HG02884 (cell line): ENCODE measurements around the gene ZNF75A.
"Not testable (repeated sequence)": the region's sequence is repeated elsewhere in the genome, so short reads cannot be mapped to it uniquely, and the experiment has no call there.

Source experiments
- ATAC-seq: cut with Tn5 transposase; IDR thresholded peaks from one replicate; pipeline ENCODE4 v1.9.1; 2021; ENCODE audit warnings: mild to moderate bottlenecking, moderate library complexity; ENCODE audit not compliant: unreplicated experiment

The ZNF75A gene

DNA sequence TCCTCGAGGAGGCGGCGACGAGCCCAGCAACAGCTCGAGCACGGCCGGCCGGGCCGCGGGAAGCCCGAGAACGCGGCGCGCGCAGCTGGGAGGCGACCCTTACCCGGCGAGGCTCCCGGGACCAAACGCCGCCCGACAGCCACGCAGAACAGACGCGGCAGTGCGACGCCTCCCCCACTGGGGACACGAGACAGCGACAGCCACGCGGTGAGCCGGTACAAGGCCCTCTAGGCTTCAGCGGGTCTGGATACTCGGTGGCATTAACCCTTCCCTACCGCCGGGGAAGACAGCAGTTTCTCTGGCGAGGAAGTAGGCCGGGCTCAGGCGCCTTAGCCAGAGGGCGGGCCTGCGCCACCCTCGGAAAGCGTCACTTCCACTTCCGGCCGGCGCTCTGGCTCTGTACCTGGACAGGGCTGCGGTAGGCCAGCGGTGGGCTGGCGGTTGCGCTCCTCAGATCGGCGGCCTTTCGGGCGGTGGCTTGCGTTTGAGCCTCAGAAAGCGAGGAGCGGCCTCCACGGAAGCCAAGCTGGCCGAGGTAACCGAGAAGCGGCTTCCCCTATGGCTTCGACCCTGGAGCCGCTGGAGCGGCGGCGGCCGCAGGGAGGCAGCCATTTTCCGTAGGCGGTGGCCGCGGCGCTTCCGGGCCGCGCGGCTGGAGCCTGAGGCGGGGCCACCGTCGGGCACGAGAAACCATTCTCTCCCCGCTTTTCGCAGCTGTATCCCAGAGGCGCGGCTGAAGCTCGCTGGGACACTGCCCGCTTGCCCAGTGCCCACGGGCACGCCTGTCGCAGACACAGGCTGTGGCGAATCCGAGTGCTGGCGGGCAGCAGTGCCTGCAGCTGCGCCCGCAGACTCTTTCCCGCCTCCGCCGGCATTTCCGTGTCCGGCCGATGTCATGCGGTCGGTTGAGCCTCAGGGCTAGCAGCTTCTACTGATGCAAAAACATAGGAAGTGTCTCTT is at the start of gene ZNF75A, which contains the start of gene TIGD7:
ZNF75A (plus strand) TSS at position 389 of the 960 bp plus-strand sequence. CDS start 2,932 bp downstream, outside the sequence.
TIGD7 (minus strand) TSS at position 322 of the 960 bp plus-strand sequence. CDS start 4,816 bp downstream, outside the sequence.
- peak; percentile 86 for ATAC-seq

DNA sequence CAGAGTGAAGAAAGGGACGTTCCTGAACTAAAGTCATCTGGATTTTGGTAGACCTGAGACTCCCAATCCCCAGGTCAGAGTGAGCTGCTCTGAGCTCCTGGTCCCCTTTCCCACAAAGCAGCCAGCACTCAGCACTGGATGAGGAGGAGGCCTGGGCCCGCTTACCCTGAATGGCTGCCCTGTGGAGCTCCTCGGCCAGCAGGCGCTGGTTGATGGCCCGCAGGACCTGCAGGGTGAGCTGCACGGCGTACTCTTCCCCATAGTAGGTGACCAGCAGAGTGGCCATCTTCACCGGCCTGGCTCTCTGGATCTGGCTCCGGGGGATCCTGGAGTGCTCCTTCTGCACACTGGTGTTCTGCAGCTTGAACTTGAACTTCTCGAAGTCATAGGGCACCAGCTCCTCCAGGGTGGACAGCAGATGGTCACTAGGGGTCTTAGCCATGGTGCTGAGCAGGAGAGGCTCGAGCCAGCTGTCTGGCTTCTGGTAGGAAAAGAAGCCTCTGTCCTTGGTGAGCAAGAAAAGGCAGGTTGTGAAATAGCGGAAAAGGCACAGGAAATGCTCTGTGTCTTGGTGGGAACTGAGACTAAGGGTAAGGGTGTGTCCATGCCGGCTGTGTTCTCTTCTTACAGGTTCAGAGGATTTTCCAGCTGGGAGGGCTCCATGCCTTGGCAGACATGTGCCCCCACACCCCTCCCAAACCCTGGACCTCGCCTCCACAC is 49.0 kb upstream of the ZNF75A start, which contains the start of gene MEFV:
MEFV (minus strand) TSS at position 488 of the 720 bp plus-strand sequence; CDS start at position 442, 46 bp downstream.
- no peak for ATAC-seq

DNA sequence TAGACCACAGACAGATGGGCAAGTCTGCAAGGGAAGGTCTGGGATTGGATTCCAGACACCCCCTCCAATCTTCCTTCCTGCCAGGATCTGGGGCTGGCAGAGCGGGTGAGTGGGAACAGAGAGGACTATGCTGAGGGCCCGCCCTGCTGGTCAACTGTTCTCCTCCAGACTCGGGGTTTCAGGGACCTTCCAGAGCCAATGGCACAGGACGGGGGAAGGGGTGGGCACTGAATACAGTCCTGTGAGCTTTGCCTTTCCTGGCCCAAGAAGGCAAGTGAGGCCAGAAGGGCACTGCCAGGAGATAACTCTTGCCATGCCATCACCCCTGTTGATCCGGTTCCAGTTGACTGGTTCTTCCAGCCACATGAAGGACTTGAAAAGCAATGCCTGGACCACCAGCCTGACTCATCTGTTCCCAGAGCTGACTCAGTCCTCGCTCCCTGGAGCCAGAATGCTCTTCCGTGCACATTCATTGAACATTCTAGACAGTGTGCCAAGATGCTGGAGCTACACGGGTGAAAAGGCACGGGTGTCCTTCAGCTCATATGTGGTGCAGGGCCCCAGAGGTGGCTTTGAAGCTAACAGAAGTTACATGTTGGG is 48.3 kb upstream of the ZNF75A start:
- ATAC-seq: no peak

DNA sequence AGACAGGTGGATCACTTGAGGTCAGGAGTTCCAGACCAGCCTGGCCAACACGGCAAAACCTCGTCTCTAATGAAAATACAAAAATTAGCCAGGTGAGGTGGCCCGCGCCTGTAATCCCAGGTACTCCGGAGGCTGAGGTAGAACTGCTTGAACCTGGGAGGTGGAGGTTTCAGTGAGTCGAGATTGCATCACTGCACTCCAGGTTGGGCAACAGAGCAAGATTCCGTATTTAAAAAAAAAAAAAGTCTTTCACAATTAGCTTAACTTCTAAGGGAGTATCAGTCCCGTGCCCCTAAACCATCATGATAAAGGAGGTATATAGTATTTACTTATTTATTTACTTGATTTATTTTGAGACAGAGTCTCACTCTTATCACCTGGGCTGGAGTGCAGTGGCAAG is 45.5 kb upstream of the ZNF75A start:
- ATAC-seq: no peak

DNA sequence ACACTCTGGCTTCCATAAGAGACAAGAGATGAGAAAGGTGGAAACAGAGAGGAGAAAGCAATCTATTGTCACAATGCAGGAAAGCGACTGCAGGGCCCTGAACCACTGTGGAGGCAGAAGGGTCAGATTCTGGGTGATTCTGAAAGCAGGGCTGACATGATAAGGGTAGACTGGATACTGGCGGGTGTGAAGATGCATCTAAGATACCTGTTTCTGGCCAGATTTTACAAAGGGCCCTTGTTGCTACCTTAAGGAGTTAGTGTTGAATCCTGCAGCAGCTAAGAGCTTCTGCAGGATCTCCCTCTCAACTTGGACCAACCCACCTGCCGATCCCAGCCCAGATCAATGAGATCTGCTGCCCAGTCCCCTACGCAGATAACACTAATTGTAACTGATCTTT is 42.8 kb upstream of the ZNF75A start:
- ATAC-seq: no peak

DNA sequence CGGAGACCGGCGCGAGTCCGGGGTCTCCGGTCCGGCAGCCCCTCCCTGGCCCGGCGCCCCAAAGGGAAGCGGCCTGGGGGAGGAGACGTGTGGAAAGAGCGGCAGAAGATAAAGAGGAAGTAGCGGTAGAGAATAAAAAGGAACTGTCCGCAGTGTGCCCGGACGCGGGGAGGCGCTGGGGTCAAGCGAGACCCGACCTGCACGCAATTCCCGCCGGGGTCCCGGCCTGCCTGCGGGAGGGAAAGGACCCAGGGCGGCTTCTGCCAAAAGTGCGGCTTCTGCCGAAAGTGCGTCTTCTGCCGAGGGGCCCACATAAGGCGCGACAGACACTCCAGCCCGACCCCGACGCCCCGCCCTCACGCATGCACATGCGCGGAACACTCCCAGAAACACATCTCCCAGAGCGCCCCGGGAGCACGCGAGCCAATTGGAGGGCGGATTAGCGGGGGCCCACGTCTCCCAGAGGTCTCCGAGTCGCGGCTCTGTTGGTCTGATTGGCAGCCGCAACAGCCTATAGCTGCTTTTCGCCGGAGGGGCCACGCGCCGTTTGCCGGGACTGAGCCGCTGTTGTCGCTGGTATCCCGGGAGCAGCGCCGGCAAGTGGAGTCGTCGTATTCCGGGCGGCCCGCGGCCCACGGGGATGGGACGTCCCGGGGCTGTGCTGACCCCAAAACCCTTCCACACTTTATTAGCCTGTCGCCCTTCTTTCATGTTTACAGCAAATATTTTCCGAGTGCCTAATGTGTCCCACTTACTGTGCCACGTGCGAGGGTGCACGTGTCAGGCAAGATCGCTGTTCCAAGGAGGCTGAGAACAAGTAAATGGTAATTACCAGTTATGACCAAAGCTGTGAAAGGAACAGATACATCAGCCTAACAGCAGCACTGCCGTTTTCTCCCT is 40.9 kb upstream of the ZNF75A start:
- ATAC-seq: peak; percentile 77

DNA sequence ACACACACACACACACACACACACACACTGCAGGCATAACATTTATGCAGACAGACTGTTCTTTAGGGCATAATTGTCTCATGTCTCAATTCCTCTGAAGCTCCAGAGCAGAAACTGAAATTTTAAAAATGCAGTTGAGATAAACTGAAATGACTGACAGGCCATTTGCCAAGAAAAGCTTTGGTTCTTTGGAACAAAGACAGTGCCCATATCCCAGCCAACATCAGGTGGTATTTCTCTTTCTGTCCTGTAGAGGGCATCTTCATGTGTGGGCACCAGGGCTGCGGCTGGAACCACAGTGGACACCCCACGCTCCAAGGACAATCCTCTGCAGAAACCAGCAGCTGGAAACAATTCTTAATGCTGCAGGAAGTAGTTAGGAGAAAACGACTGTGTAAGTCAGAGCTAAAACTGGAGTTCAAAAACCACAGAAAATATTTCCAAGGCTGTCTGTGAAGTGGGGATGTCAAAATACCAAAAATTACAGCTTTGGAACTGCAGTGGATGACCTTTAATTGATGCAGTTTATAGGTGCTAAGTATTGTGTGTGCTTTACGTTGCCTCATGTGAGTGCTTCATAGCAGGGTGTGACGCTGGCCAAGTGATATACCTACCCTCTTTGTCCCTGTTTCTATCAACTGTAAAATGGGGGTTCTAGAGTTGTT is 38.3 kb upstream of the ZNF75A start:
- ATAC-seq: no peak

DNA sequence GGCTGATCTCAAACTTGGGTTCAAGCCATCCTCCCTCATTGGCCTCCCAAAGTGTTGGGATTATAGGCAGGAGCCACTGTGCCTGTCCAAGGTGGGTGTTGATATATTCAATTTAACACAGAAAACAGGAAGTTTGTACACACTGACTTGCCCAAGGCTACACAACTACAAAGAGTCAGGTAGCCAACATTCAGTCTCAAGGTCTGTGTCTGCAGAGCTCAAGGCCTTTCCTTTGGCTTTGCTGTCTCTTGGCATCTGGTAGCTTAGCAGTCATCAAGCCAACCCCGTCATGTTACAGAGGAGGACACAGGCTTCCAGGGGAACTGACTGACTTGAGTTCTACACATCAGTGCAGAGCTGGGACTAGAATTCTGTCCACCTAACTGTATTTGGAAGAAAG is 37.0 kb upstream of the ZNF75A start:
- ATAC-seq: no peak

DNA sequence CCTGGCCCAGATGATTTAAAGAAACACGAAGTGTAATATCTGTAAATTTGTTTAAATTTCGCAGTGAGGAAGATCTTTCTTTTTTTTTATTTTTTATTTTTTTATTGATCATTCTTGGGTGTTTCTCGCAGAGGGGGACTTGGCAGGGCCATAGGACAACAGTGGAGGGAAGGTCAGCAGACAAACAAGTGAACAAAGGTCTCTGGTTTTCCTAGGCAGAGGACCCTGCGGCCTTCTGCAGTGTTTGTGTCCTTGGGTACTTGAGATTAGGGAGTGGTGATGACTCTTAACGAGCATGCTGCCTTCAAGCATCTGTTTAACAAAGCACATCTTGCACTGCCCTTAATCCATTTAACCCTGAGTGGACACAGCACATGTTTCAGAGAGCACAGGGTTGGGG is 34.6 kb upstream of the ZNF75A start:
- not testable (repeated sequence) for ATAC-seq

DNA sequence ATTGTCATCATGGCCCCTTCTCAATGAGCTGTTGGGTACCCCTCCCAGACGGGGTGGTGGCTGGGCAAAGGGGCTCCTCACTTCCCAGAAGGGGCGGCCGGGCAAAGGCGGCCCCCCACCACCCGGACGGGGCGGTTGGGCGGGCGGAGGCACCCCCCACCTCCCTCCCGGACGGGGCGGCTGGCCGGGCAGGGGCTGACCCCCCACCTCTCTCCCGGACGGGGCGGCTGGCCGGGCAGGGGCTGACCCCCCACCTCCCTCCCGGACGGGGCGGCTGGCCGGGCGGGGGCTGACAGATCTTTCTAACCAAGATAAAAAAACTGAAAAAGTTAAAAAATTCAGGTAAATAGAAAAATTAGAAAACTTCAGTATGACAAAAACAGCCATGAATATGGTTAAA is 34.0 kb upstream of the ZNF75A start:
- not testable (repeated sequence) for ATAC-seq

DNA sequence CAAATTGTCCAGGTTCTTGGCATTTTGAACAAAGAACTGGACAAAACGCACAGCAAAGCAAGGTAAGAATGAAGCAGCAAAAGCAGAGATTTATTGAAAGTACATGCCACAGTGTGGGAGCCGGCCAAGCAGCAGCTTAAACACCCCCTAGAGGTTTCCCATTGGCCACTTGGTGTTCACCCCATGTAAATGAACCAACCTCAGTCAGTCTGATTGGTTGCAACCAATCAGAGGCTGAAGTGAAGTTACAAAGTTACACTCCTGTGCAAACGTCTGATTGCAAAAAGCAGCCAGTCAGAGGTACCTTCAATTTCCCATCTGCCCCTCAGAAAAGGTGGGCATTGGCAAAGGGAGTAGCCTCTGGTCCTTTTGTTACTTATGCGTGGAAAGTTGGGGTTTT is 30.8 kb upstream of the ZNF75A start:
- ATAC-seq: no peak

DNA sequence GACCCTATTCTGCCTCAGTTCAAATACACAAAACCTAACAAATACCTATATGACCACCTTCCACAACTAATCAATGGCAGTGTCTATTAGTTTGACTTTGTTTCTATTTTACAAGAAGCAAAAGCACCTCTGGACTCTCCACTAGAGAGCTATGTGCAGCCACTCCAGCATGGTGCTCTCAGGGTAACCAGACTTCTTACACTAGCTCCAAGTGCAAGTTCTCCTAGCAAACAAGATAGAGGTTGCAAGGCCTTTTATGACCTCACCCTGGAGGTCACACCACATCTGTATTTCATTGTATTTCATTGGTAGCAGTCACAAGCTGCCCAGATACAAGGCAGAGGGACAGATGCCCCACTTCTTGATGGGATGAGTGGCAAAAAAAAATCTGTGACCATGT is 30.4 kb upstream of the ZNF75A start:
- no peak for ATAC-seq

DNA sequence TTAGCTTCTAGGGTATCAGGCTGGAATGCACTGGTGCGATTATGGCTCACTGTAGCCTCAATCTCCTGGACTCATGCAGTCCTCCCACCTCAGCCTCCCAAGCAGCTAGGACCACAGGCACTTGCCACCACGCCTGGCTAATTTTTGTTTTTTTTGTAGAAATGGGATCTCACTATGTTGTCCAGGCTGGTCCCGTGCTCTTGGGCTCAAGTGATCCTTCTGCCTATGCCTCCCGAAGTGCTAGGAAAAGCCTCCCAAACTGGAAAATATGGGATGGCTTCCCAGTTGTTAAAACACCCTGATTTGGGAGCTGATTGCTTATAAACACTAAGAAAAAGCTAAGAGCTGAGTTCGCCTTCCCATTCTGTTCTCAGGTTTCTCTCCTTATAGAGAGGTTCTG is 28.6 kb upstream of the ZNF75A start:
- ATAC-seq: no peak

DNA sequence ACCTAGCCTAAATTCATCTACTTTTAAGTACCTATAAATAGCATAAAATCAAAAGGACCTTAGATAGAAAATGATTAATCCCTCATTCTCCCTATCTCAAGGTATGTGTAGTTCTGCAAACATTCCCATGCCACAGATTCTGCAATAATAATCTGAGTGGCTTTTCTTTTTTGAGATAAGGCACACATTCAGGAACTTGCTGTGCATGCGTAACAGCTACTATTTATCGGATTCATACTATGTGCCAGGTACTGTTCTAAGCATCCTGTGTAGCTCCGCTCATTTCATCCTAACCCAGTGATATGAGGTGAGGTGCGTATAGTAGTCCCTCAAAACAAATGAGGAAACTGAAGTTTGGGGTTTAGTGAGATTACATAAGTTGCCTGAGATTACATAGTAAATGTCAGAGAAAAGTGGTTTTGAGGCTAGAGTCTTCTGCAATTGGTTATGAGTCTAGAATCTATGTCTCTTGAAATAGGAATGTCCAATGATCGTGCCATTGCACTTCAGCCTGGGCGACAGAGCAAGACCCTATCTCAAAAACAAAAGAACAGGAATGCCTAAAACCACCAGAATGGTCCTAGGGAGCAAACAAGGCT is 24.0 kb upstream of the ZNF75A start:
- no peak for ATAC-seq

DNA sequence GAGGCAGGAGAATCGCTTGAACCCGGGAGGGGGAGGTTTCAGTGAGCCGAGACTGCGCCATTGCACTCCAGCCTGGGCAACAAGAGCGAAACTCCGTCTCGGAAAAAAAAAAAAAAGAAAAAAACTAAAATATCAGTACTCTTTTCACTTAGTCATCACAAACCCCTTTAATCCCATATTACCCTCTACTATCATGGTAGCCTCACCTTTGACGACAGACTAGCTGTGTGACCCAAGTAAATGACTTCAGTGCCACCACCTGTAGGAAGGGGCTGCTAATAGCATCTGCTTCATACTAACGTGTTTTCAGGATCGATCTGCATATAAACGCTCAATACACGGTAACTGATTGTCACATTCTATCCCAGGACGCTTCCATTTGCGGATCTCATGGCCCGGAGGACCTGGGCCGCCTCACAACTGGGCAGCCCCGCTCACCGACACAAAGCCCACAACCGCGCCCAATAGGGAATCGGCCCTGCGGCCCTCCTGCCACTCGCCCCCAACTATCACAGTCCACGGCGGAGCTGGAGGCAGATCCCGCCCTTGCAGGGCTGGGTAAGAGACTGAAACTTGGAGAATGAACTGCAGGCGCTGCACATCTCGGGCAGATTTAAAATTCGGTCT is 23.1 kb upstream of the ZNF75A start:
- peak; percentile 14 for ATAC-seq

DNA sequence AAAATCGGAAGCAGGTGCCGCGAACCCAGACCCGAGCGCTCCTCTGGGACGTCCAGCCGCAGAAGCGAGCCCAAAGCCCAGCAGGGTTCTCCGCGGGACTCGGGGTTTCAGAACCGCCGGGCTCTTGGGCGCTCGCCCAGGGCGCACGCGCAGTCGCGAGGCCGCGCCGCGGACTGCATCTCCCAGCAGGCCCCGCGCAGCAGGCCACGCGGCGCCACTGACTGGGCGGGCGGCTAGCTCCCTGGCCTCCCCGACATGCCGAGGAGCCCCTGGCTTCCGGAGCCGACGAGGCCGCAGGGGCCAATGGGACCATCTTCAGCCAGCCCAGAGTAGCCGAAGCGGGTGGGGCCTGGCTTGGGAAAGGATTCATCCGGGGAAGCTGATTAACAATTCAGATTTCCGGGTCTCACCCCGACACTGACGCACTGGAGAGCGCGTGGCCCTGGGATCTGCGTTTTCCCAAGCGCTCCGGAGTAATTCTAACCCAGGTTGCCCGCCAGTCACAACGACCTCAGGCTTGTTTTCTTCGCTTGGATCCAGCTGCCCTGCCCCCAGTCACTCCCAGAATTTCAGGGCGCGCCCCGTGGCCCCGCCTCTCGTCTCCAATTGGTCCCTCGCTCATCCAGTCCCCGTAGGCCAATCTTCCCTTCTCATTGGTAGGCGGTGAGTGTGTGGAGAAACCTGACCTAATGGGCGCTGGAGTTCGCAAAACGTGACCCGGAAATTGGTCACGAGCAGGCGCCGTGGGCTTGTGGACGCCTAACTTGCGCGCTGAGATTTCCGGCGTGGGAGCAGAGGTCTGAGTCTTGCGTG is 22.4 kb upstream of the ZNF75A start, which contains the start of gene ZNF263:
ZNF263 (plus strand) TSS at position 762 of the 813 bp plus-strand sequence. CDS start 328 bp downstream, outside the sequence.
- peak; percentile 83 for ATAC-seq

DNA sequence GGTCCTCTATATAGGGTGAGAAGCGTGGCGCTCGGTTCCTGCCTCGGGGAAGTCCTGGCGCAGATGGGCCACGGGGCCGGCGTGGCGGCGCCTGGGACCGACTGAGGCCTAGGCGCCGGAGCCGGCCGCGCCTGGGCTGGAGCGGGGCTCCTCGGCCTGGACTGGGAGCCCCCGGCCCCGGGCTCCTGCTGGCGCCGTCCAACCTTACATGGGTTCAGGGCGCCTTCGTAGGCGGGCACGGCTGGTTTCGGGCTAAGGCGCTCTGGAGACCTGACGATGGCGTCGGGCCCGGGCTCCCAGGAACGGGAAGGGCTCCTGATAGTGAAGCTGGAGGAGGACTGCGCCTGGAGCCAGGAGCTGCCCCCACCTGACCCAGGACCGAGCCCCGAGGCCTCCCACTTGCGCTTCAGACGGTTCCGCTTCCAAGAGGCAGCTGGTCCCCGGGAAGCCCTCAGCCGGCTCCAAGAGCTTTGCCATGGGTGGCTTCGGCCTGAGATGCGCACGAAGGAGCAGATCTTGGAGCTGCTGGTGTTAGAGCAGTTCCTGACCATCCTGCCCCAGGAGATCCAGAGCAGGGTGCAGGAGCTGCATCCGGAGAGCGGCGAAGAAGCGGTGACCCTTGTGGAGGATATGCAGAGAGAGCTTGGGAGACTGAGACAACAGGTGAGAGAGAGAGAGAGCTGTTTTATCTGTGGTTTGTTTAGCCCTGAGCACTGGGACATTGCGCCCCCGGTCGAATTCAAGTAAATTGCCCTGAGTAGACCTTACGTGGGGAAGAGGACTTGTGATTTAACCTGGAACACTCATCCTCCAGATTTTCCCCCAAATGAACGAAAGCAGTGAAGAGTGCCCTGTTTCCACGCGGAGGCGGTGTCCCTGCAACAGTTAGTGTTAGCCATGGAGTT is 21.5 kb upstream of the ZNF75A start:
- no peak for ATAC-seq
